22Rv1 (cell line): ENCODE measurements around the gene PRMT3.

Source experiments
- H3K27ac ChIP-seq: fragments of 450-650 bp; 2 replicates; pipeline ENCODE4 v1.5.1; 2017
- ZFX ChIP-seq: fragments of 450-650 bp; IDR thresholded peaks from 2 replicates; pipeline ENCODE4 v1.6.1; 2017; ENCODE audit warnings: antibody characterized with exemption, borderline replicate concordance
- TF ChIP-seq, protein P1 (sequence below): fragments of 450-650 bp; IDR thresholded peaks from 2 replicates; pipeline ENCODE4 v1.5.1; 2017; ENCODE audit warnings: mild to moderate bottlenecking

PRMT3 gene

DNA sequence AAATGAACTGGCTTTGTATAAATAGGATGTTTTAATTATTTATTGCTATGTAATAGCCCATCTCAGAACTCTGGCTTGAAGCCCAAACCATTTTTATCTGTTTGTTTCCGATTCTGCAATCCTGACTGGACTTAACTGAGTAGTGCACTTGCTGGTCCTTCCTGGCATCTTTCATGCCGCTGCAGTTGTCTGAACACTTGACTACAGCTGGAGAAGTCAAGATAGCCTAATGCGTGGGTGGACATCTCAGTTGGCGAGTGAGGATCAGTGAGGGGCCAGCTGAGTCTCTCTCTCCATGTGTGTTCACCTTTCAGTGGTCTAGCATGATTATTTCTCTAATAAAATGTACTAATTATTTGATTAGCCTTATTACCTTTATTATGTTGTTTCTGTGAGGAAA lies 105.8 kb downstream of the PRMT3 start:
- no peak overlapping the region for H3K27ac ChIP-seq
- no peak for TF ChIP-seq ZFX
- TF ChIP-seq, protein P1, sequence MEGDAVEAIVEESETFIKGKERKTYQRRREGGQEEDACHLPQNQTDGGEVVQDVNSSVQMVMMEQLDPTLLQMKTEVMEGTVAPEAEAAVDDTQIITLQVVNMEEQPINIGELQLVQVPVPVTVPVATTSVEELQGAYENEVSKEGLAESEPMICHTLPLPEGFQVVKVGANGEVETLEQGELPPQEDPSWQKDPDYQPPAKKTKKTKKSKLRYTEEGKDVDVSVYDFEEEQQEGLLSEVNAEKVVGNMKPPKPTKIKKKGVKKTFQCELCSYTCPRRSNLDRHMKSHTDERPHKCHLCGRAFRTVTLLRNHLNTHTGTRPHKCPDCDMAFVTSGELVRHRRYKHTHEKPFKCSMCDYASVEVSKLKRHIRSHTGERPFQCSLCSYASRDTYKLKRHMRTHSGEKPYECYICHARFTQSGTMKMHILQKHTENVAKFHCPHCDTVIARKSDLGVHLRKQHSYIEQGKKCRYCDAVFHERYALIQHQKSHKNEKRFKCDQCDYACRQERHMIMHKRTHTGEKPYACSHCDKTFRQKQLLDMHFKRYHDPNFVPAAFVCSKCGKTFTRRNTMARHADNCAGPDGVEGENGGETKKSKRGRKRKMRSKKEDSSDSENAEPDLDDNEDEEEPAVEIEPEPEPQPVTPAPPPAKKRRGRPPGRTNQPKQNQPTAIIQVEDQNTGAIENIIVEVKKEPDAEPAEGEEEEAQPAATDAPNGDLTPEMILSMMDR: no peak

DNA sequence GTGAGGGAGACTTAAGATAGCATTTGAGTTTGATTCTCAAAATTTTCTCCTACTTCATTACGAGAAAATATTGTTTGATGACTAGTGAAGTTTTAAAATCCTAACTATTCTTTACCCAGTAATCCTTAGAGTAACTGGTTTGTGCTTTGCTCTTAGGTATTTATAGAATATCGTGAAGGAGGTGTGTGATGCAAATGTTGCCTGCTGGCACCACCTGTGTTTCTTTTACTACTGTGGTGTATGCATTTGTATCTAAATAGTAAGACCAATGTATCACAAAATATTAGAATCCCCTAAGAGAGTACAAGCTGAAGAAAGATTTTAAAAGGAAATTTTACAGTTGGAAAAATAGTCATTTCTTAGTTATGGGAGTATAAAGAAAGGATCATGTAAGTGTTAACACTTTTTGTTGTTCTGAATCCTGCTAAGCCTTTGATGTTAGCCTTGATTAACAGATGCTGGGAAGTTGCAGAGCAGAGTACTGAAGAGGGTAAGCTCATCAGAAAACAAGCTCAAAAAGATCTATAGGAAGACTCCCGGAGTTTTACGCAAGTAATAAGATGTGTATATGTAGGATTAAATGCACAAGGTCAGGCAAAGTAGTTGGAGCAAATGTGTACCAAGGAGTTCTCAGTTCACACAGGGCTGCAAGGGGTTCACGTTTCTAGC lies 109.7 kb downstream of the PRMT3 start:
- TF ChIP-seq ZFX: no peak
- TF ChIP-seq, protein P1: no peak
- H3K27ac ChIP-seq: no peak overlapping the region

- TF ChIP-seq, protein P1: no peak
- TF ChIP-seq ZFX: no peak
- no peak overlapping the region for H3K27ac ChIP-seq
Measured at GRCh38 chr11:20501252-20501651, 113.7 kb downstream of the PRMT3 start.

DNA sequence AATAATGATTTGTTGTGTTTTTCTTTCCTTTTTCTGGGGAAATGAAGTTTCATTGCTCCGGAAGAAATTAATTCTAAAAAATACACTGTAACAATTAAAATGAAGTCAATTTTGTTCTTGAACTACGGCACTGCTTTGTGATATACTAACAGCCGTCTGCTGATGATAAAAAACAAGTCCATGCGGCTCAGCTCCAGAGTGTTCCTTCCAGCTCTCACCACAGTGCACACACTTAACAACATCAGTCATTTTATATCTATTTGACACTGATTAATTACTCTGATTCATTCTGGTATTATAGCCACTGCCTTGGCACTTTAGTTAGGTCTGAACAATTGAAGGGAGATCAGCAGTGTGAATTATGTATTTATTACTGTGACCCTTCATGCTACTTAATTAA lies 114.5 kb downstream of the PRMT3 start:
- no peak overlapping the region for H3K27ac ChIP-seq
- no peak for TF ChIP-seq ZFX
- TF ChIP-seq, protein P1: no peak

- H3K27ac ChIP-seq: no peak overlapping the region
- no peak for TF ChIP-seq ZFX
- TF ChIP-seq, protein P1: no peak
Measured at GRCh38 chr11:20511982-20512381, 124.5 kb downstream of the PRMT3 start.

GRCh38 chr11:20512869-20513268 lies 125.4 kb downstream of the PRMT3 start:
- H3K27ac ChIP-seq: no peak overlapping the region
- TF ChIP-seq, protein P1: no peak
- no peak for TF ChIP-seq ZFX

- TF ChIP-seq, protein P1: no peak
- TF ChIP-seq ZFX: no peak
- no peak overlapping the region for H3K27ac ChIP-seq
Measured at GRCh38 chr11:20518323-20518834, 130.9 kb downstream of the PRMT3 start.
